Neutrophil (primary cell): ENCODE results near the gene ACTBL2.

ENCODE experiments used
- H3K27ac ChIP-seq: fragments of 200-600 bp; sonication (generic); 2 replicates; pipeline ENCODE4 v1.5.1; 2016; ENCODE audit warnings: mild to moderate bottlenecking, moderate library complexity
- H3K27me3 ChIP-seq: fragments of 200-600 bp; sonication (generic); 2 replicates; pipeline ENCODE4 v1.6.0; 2016; ENCODE audit warnings: mild to moderate bottlenecking
- H3K36me3 ChIP-seq: fragments of 200-600 bp; sonication (generic); 2 replicates; pipeline ENCODE4 v1.5.1; 2017
- H3K4me1 ChIP-seq, 2 experiments: fragments of 200-600 bp in 1 of 2; sonication (generic) in 1 of 2; 1 replicate in 1 of 2; 2 replicates in 1 of 2; pipeline versions ENCODE4 v1.5.1 to v1.6.1; 2013 to 2016; ENCODE audit warnings: low read depth in 1 of 2, low read length in 1 of 2, mild to moderate bottlenecking in 1 of 2, moderate library complexity in 1 of 2; ENCODE audit not compliant: control insufficient read depth in 1 of 2, insufficient read depth in 1 of 2
- H3K4me3 ChIP-seq, 2 experiments: fragments of 200-600 bp in 1 of 2; sonication (generic) in 1 of 2; 1 replicate in 1 of 2; 2 replicates in 1 of 2; pipeline ENCODE4 v1.5.1; 2013 to 2016; ENCODE audit warnings: low read depth in 1 of 2, low read length in 1 of 2, mild to moderate bottlenecking in 1 of 2, moderate library complexity in 1 of 2
- H3K9me3 ChIP-seq: fragments of 200-600 bp; sonication (generic); 2 replicates; pipeline ENCODE4 v1.5.1; 2016
- TF ChIP-seq, protein P1 (sequence below): fragments of 200-600 bp; sonication (generic); IDR thresholded peaks from 2 replicates; pipeline ENCODE4 v1.5.1; 2016; ENCODE audit warnings: antibody characterized with exemption

The ACTBL2 gene

DNA sequence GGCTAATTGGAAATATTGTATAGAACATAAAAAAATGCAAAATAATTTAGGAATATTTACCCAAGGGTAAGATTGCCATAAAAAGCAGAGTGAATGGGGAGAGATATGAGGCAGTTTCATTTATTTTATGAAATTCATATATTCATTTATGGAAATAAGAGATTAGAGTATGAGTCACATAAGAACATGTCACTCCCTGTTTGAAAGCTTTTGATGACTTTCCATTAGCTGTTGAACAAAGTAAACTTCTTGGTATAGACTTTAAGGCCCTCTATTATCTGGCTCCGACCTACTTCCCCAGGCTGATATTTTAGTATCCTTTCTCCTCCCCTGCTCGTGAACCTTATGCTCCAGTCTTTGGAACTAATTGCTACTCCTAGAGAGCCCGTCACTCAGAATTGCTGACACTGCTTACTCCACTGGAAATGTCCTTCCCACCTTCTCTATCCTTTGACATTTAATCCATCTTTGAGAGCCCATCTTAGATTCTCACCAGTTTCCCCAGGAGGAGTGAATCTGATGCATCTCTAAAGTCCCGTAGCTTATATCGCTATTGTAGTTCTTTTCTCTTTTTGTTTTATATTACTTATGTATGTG lies 8.9 kb upstream of the ACTBL2 start:
- no peak overlapping the region for H3K4me3 ChIP-seq
- no peak overlapping the region for H3K27ac ChIP-seq
- H3K36me3 ChIP-seq = no peaks in the 10 kb centered on the region
- H3K4me1 ChIP-seq = peaks cover 0 to 6% of the 10 kb centered on the region in 2 experiments
- H3K9me3 ChIP-seq = no peaks in the 10 kb centered on the region
- TF ChIP-seq, protein P1, sequence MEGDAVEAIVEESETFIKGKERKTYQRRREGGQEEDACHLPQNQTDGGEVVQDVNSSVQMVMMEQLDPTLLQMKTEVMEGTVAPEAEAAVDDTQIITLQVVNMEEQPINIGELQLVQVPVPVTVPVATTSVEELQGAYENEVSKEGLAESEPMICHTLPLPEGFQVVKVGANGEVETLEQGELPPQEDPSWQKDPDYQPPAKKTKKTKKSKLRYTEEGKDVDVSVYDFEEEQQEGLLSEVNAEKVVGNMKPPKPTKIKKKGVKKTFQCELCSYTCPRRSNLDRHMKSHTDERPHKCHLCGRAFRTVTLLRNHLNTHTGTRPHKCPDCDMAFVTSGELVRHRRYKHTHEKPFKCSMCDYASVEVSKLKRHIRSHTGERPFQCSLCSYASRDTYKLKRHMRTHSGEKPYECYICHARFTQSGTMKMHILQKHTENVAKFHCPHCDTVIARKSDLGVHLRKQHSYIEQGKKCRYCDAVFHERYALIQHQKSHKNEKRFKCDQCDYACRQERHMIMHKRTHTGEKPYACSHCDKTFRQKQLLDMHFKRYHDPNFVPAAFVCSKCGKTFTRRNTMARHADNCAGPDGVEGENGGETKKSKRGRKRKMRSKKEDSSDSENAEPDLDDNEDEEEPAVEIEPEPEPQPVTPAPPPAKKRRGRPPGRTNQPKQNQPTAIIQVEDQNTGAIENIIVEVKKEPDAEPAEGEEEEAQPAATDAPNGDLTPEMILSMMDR = no peak
- H3K27me3 ChIP-seq = no peaks in the 10 kb centered on the region

DNA sequence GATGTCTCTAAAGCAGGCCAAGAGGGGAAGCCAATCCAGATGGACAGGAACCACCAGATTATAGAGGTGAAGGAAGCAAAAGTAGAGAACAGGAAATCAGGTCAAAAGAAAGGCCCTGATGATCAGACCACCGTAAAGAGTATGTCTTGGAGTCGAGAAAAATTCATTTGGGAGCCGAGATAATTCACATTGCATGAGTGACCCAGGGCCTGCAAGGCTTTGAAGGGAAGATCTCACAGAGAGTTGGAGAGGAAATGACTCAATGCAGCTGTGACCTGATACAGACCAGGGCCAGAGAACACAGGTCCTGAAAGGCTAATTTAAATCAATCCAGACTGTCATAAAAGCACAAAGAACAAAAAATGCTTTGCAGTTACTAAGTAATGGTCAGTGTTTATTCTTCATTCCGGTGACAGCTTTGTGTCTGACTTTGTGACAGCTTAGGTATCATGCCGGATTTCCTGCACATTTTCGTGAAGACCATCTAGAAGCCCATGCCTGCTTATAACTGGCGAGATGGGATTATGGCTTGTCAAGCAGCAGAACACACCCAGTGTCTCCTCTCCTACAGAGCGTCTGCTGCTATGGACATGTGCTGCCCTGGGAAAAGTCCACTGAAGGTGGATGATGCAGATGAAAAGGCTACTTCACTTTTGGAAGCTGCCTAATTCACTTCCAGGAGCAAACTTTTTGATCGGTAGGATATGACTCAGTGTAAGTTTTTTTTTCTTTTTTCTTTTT lies 5.8 kb upstream of the ACTBL2 start:
- H3K9me3 ChIP-seq = no peaks in the 10 kb centered on the region
- no peaks in the 10 kb centered on the region for H3K4me1 ChIP-seq
- TF ChIP-seq, protein P1 = no peak
- no peak overlapping the region for H3K4me3 ChIP-seq
- no peaks in the 10 kb centered on the region for H3K27me3 ChIP-seq
- no peaks in the 10 kb centered on the region for H3K36me3 ChIP-seq
- no peak overlapping the region for H3K27ac ChIP-seq

DNA sequence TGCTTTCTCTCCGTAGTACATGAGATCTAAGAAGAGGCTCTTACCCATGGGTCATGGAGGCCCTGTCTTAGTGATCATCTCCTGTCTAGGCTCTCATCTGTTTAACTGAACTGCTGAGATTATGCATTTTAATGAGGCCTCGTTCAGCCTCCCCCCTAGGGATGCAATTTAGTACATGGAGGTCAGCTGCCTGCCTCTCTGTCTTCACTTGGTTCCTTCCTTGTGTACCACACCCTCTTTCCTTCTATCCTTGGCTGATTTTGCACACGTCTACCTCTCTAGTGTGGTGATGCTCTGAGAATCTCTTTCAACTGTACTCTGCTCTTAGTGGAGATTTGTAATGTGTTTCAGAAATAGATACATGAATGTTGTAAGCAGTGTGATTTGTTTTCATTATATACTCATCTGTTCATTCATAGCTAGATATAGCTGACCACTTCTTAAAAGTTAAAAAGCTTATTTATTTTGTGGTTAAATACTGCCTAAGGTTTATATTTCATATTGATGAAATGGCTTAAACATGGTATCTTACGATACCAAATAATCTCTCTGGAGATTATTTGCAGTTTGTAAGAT lies 3.5 kb upstream of the ACTBL2 start:
- H3K4me1 ChIP-seq = no peaks in the 10 kb centered on the region
- no peak overlapping the region for H3K27ac ChIP-seq
- H3K9me3 ChIP-seq = no peaks in the 10 kb centered on the region
- TF ChIP-seq, protein P1 = no peak
- H3K4me3 ChIP-seq = no peak overlapping the region
- no peaks in the 10 kb centered on the region for H3K36me3 ChIP-seq
- H3K27me3 ChIP-seq = no peaks in the 10 kb centered on the region

GRCh38 chr5:57478826-57479225 lies 3.8 kb downstream of the ACTBL2 start:
- H3K27ac ChIP-seq = no peak overlapping the region
- TF ChIP-seq, protein P1 = no peak
- H3K4me1 ChIP-seq = no peaks in the 10 kb centered on the region
- no peaks in the 10 kb centered on the region for H3K9me3 ChIP-seq
- H3K27me3 ChIP-seq = no peaks in the 10 kb centered on the region
- H3K36me3 ChIP-seq = no peaks in the 10 kb centered on the region
- H3K4me3 ChIP-seq = no peak overlapping the region

GRCh38 chr5:57476601-57477056 lies 6.0 kb downstream of the ACTBL2 start:
- no peaks in the 10 kb centered on the region for H3K27me3 ChIP-seq

More at GRCh38 chr5:57476601-57477056, 6.0 kb downstream of the ACTBL2 start:
- Histone ChIP-seq H3K9me3 (no peaks in the 10 kb centered on the region), H3K4me3 (no peak overlapping the region), H3K36me3 (no peaks in the 10 kb centered on the region), H3K27ac (no peak overlapping the region), H3K4me1 (no peaks in the 10 kb centered on the region)
- TF ChIP-seq, protein P1 = no peak
